ENCODE data around the gene SIAH3. TPM values are rescaled to one million over a fixed set of nuclear protein-coding genes. Genes with fewer than 3 reads are reported as not detected.

SIAH3 gene
- total and polyA plus RNA-seq, 10 of the 15 experiments (the other 5 are each of a cell fraction or from before 2014, with no cell fraction given): not detected

- no peak overlapping the region for H3K4me2 ChIP-seq (ENCODE audit: control insufficient read depth, insufficient read depth)
- SMC1A ChIA-PET (ENCODE audit: uncharacterized antibody, unreplicated experiment): no interaction called here
- peaks cover 0 to 1% of the 10 kb centered on the region in 2 experiments; a peak in 3 of 4 replicates for H3K27me3 ChIP-seq (replicated peaks in 1 of 2; ENCODE audit: control insufficient read depth in 2 of 2, insufficient read depth in 2 of 2, low read length in 1 of 2)
- H3K9ac ChIP-seq (ENCODE audit: control insufficient read depth, insufficient read depth, low read length): no peak overlapping the region
- H3K79me2 ChIP-seq (ENCODE audit: control insufficient read depth, insufficient read depth, low read length): no peaks in the 10 kb centered on the region
- in situ Hi-C loops (cut with MboI) (no loop called here), intact Hi-C loops (cut with micrococcal nuclease; ENCODE audit: unreplicated experiment) (no loop called here)
- no peak overlapping the region for H2AFZ ChIP-seq (ENCODE audit: control insufficient read depth, low read depth, low read length)
- CTCF ChIA-PET: interaction anchor here (1.1 kb wide), 1 partner anchor 27 kb away, joined by 3 read pairs; no protein-coding TSS in a partner anchor
- no peaks in the 10 kb centered on the region for H3K36me3 ChIP-seq (ENCODE audit: control insufficient read depth in 2 of 2, insufficient read depth in 2 of 2, low read length in 1 of 2)
- DNase-seq (ENCODE audit: low read depth, low spot score): no peak
- no peak for TF ChIP-seq YY1 (IDR thresholded peaks at IDR 0.05; ENCODE audit: low read depth, low read length)
- no peak for TF ChIP-seq YBX1 (IDR thresholded peaks at IDR 0.05)
- no peaks in the 10 kb centered on the region for H4K20me1 ChIP-seq (ENCODE audit: control insufficient read depth, insufficient read depth)
- RAD21 ChIA-PET (ENCODE audit: unreplicated experiment): no interaction called here
- 0% methylated on average over 3 of the region's 3 CpGs for WGBS (ENCODE audit: insufficient coverage, insufficient replicate concordance, low lambda C conversion rate, missing lambda C conversion rate)
- no peaks in the 10 kb centered on the region for H3K9me3 ChIP-seq (replicated peaks; ENCODE audit: control insufficient read depth, insufficient read depth, low read length)
- ATAC-seq: no peak
- H3K27ac ChIP-seq (ENCODE audit: control insufficient read depth, insufficient read depth): no peak overlapping the region
- POLR2A ChIA-PET: no interaction called here
- no peak for FAIRE-seq
- H3K4me3 ChIP-seq: no peak overlapping the region
- no peaks in the 10 kb centered on the region for H3K4me1 ChIP-seq (ENCODE audit: control insufficient read depth, insufficient read depth, low read length)
- BruUV-seq (replicated peaks): no TSS peak
Observed at GRCh38 chr13:45744979-45745378, 106.6 kb downstream of the SIAH3 start.

DNA sequence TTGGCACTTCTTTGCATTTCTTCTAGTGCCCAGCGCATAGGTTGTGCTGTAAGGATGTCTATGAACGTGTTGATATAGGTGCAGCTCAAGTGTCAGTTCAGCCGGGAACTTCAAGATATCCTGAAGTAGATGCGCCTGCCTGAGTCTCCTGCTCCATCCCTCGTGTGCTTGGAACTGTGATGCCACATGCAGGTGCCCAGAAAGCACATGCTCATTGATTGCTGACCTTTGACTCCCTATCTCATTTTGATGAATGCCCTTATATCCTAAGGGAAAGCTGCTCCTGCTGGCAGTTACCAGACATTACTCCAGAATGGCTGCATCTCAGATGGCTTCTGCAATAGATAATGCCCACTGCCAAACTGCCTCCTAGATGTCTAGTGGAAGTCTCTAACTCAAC, 108.6 kb downstream of the SIAH3 start:
- ATAC-seq: no peak
- in situ Hi-C loops (cut with MboI): no loop called here
- TF ChIP-seq JUND (IDR thresholded peaks at IDR 0.05; ENCODE audit: low read depth, low read length) (no peak), CHD4 (IDR thresholded peaks at IDR 0.05) (no peak), BCL3 (IDR thresholded peaks at IDR 0.05; ENCODE audit: borderline replicate concordance, insufficient read depth, low read depth, low read length, poor library complexity, severe bottlenecking) (no peak), RAD51 (IDR thresholded peaks at IDR 0.05) (no peak), WRNIP1 (IDR thresholded peaks at IDR 0.05; ENCODE audit: borderline replicate concordance, low read depth, low read length) (no peak), RFX5 (IDR thresholded peaks at IDR 0.05; ENCODE audit: low read depth, low read length) (no peak), SREBF1 (IDR thresholded peaks at IDR 0.05; ENCODE audit: low read length) (no peak), MYB (IDR thresholded peaks at IDR 0.05; ENCODE audit: borderline replicate concordance, low read depth, low read length) (no peak), JUNB (IDR thresholded peaks at IDR 0.05) (no peak), SMARCA5 (IDR thresholded peaks at IDR 0.05) (no peak)
- TF ChIP-seq, protein P1, sequence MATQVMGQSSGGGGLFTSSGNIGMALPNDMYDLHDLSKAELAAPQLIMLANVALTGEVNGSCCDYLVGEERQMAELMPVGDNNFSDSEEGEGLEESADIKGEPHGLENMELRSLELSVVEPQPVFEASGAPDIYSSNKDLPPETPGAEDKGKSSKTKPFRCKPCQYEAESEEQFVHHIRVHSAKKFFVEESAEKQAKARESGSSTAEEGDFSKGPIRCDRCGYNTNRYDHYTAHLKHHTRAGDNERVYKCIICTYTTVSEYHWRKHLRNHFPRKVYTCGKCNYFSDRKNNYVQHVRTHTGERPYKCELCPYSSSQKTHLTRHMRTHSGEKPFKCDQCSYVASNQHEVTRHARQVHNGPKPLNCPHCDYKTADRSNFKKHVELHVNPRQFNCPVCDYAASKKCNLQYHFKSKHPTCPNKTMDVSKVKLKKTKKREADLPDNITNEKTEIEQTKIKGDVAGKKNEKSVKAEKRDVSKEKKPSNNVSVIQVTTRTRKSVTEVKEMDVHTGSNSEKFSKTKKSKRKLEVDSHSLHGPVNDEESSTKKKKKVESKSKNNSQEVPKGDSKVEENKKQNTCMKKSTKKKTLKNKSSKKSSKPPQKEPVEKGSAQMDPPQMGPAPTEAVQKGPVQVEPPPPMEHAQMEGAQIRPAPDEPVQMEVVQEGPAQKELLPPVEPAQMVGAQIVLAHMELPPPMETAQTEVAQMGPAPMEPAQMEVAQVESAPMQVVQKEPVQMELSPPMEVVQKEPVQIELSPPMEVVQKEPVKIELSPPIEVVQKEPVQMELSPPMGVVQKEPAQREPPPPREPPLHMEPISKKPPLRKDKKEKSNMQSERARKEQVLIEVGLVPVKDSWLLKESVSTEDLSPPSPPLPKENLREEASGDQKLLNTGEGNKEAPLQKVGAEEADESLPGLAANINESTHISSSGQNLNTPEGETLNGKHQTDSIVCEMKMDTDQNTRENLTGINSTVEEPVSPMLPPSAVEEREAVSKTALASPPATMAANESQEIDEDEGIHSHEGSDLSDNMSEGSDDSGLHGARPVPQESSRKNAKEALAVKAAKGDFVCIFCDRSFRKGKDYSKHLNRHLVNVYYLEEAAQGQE (IDR thresholded peaks at IDR 0.05; ENCODE audit: low read depth, low read length): no peak
- TF ChIP-seq, protein P2, sequence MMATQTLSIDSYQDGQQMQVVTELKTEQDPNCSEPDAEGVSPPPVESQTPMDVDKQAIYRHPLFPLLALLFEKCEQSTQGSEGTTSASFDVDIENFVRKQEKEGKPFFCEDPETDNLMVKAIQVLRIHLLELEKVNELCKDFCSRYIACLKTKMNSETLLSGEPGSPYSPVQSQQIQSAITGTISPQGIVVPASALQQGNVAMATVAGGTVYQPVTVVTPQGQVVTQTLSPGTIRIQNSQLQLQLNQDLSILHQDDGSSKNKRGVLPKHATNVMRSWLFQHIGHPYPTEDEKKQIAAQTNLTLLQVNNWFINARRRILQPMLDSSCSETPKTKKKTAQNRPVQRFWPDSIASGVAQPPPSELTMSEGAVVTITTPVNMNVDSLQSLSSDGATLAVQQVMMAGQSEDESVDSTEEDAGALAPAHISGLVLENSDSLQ (IDR thresholded peaks at IDR 0.05): no peak

More for the DNA sequence above, 108.6 kb downstream of the SIAH3 start:
- Histone ChIP-seq H3K4me1 (ENCODE audit: control insufficient read depth, insufficient read depth, low read length) (no peaks in the 10 kb centered on the region), H3K9ac (ENCODE audit: control insufficient read depth, insufficient read depth, low read length) (no peak overlapping the region), H3K36me3 (ENCODE audit: control insufficient read depth in 2 of 2, insufficient read depth in 2 of 2, low read length in 1 of 2) (no peaks in the 10 kb centered on the region), H2AFZ (ENCODE audit: control insufficient read depth, low read depth, low read length) (no peak overlapping the region), H3K4me3 (no peak overlapping the region), H3K9me3 (replicated peaks; ENCODE audit: control insufficient read depth, insufficient read depth, low read length) (no peaks in the 10 kb centered on the region), H4K20me1 (ENCODE audit: control insufficient read depth, insufficient read depth) (no peaks in the 10 kb centered on the region), H3K4me2 (ENCODE audit: control insufficient read depth, insufficient read depth) (no peak overlapping the region), H3K79me2 (ENCODE audit: control insufficient read depth, insufficient read depth, low read length) (no peaks in the 10 kb centered on the region), H3K27ac (ENCODE audit: control insufficient read depth, insufficient read depth) (no peak overlapping the region), H3K27me3 (replicated peaks in 1 of 2; ENCODE audit: control insufficient read depth in 2 of 2, insufficient read depth in 2 of 2, low read length in 1 of 2) (peaks cover 0 to 1% of the 10 kb centered on the region in 2 experiments; a peak in 2 of 4 replicates)
- no TSS peak for BruUV-seq (replicated peaks)
- ChIA-PET SMC1A (ENCODE audit: uncharacterized antibody, unreplicated experiment) (no interaction called here), RAD21 (ENCODE audit: unreplicated experiment) (no interaction called here), CTCF (no interaction called here), POLR2A (no interaction called here)
- DNase-seq (ENCODE audit: low read depth, low spot score) (no peak), FAIRE-seq (no peak)
- intact Hi-C loops (cut with micrococcal nuclease; ENCODE audit: unreplicated experiment): no loop called here
- WGBS (ENCODE audit: insufficient coverage, insufficient replicate concordance, low lambda C conversion rate, missing lambda C conversion rate): 12% methylated on average over 5 of the region's 5 CpGs

Data from GM12878 (cell line).